B cell (primary cell): ENCODE results near the gene NUDT14. TPM values are rescaled to one million over a fixed set of nuclear protein-coding genes. Genes with fewer than 3 reads are reported as not detected.

Experiments
- ATAC-seq: fragments of 200-7000 bp; cut with Tn5 transposase; one replicate; pipeline ENCODE4 v1.10.0; 2021; ENCODE audit warnings: low read depth, mild to moderate bottlenecking, moderate number of reproducible peaks, moderate library complexity
- CTCF ChIA-PET: fragments of 350-600 bp; sonication (Branson Sonifier 250); formaldehyde crosslinking; loops from one replicate; lab custom pipeline; 2021; ENCODE audit warnings: antibody characterized with exemption, inconsistent platforms; lab: Charles Lee
- POLR2A ChIA-PET: fragments of 350-600 bp; sonication (Branson Sonifier 250); formaldehyde crosslinking; loops from one replicate; lab custom pipeline; 2021; ENCODE audit warnings: antibody characterized with exemption; lab: Charles Lee
- DNase-seq: peaks from one replicate; pipeline ENCODE4 v3.0.0; 2013
- H2AFZ ChIP-seq: 2 replicates; pipeline ENCODE4 v1.6.1; 2012; ENCODE audit warnings: mild to moderate bottlenecking, low read depth, low read length; ENCODE audit not compliant: insufficient read depth, poor library complexity, severe bottlenecking
- H3K27ac ChIP-seq, 2 donors: 1 replicate in 1 of 2; 2 replicates in 1 of 2; pipeline ENCODE4 v1.5.1; 2012 to 2013; ENCODE audit warnings: low read length in 2 of 2, mild to moderate bottlenecking in 2 of 2, moderate library complexity in 1 of 2
- H3K27me3 ChIP-seq, 4 experiments: fragments of 200-600 bp in 1 of 4; sonication (generic) in 1 of 4; replicated peaks in 1 of 4; 1 replicate in 2 of 4; 2 replicates in 2 of 4; pipeline versions ENCODE4 v1.6.1 to v1.7.0; 2013 to 2016; ENCODE audit warnings: low read length in 3 of 4, mild to moderate bottlenecking in 2 of 4, mixed read lengths in 1 of 4, moderate library complexity in 1 of 4; ENCODE audit not compliant: insufficient read depth in 4 of 4, control insufficient read depth in 3 of 4; ENCODE audit errors: control extremely low read depth in 1 of 4
- H3K36me3 ChIP-seq, 2 experiments: replicated peaks in 1 of 2; 1 replicate in 1 of 2; 2 replicates in 1 of 2; pipeline versions ENCODE4 v1.6.1 to v1.7.1; 2013; ENCODE audit warnings: low read length in 1 of 2; ENCODE audit not compliant: insufficient read depth in 2 of 2, control insufficient read depth in 1 of 2; ENCODE audit errors: control extremely low read depth in 1 of 2, extremely low read depth in 1 of 2
- H3K4me1 ChIP-seq, 2 donors: fragments of 200-600 bp in 1 of 2; sonication (generic) in 1 of 2; 1 replicate in 1 of 2; 2 replicates in 1 of 2; pipeline versions ENCODE4 v1.5.1 to v1.6.1; 2013 to 2017; ENCODE audit warnings: low read length in 2 of 2; ENCODE audit not compliant: control insufficient read depth in 2 of 2, insufficient read depth in 2 of 2
- H3K4me2 ChIP-seq: replicated peaks from 2 replicates; pipeline ENCODE3; 2012; ENCODE audit warnings: mild to moderate bottlenecking, low read depth, low read length; ENCODE audit not compliant: poor library complexity, severe bottlenecking
- H3K4me3 ChIP-seq, 5 experiments: fragments of 200-600 bp in 1 of 5; sonication (generic) in 1 of 5; 1 replicate in 3 of 5; 2 replicates in 2 of 5; pipeline versions ENCODE4 v1.5.1 to v1.7.0; 2011 to 2016; ENCODE audit warnings: low read length in 4 of 5, mild to moderate bottlenecking in 4 of 5, low read depth in 2 of 5, control low read depth in 1 of 5, moderate library complexity in 1 of 5; ENCODE audit not compliant: insufficient read depth in 1 of 5; ENCODE audit errors: control extremely low read depth in 1 of 5, extremely low read depth in 1 of 5
- H3K79me2 ChIP-seq: fragments of 200-600 bp; sonication (generic); one replicate; pipeline ENCODE4 v1.6.0; 2016; ENCODE audit warnings: low read length; ENCODE audit not compliant: control insufficient read depth, insufficient read depth
- H3K9ac ChIP-seq: fragments of 200-600 bp; sonication (generic); 2 replicates; pipeline ENCODE4 v1.6.1; 2017; ENCODE audit warnings: mild to moderate bottlenecking, low read length, moderate library complexity
- H3K9me3 ChIP-seq, 3 donors: one replicate each; pipeline versions ENCODE4 v1.6.1 to v1.7.1; 2013; ENCODE audit warnings: low read length in 2 of 3; ENCODE audit not compliant: control insufficient read depth in 2 of 3, insufficient read depth in 1 of 3; ENCODE audit errors: control extremely low read depth in 1 of 3
- H4K20me1 ChIP-seq: 2 replicates; pipeline ENCODE4 v1.6.0; 2012; ENCODE audit warnings: mild to moderate bottlenecking, low read length; ENCODE audit not compliant: insufficient read depth, control insufficient read depth, poor library complexity, severe bottlenecking
- H3K27ac Mint-ChIP-seq: one replicate; pipeline ENCODE4 v1.8.0; 2021; ENCODE audit warnings: mixed read lengths
- H3K27me3 Mint-ChIP-seq: one replicate; pipeline ENCODE4 v1.8.0; 2021; ENCODE audit warnings: mixed read lengths
- H3K4me1 Mint-ChIP-seq: one replicate; pipeline ENCODE4 v1.8.0; 2021; ENCODE audit warnings: mixed read lengths
- H3K4me3 Mint-ChIP-seq: one replicate; pipeline ENCODE4 v1.8.0; 2021; ENCODE audit warnings: mixed read lengths
- H3K9me3 Mint-ChIP-seq: one replicate; pipeline ENCODE4 v1.8.0; 2022; ENCODE audit warnings: mixed read lengths; ENCODE audit not compliant: insufficient read depth
- EZH2 ChIP-seq: IDR thresholded peaks from 2 replicates; pipeline ENCODE4 v1.6.1; 2012; ENCODE audit warnings: borderline replicate concordance, low read depth, mild to moderate bottlenecking, moderate library complexity, low read length; ENCODE audit not compliant: insufficient read depth, poor library complexity, severe bottlenecking
- WGBS: methylation state at CpG from one replicate; pipeline ENCODE4 v1.1.5; 2013; ENCODE audit warnings: missing lambda C conversion rate; ENCODE audit not compliant: insufficient coverage; 5-methylcytosine and 5-hydroxymethylcytosine counted together
- intact Hi-C: fragments of 100-400 bp; cut with micrococcal nuclease; formaldehyde crosslinking; loops from one replicate; pipeline ENCODE4 v1.10.0; 2022
- polyA plus RNA-seq: library from polyadenylated mRNA; depleted of rRNA; stranded (reverse); fragments of >200 nt; gene quantifications from 2 replicates; pipeline ENCODE4 v1.2.3, GENCODE V29; 2012
- total RNA-seq, 2 donors: library from RNA; stranded (reverse); fragments of 120-200 nt in 1 of 2; gene quantifications; 1 replicate in 1 of 2; 2 replicates in 1 of 2; pipeline versions ENCODE4 v1.2.3 to v1.2.4, GENCODE V29; 2013 to 2022
- TF ChIP-seq, protein P1 (sequence below): fragments of 200-600 bp; IDR thresholded peaks from one replicate; pipeline ENCODE4 v1.8.0; 2022; ENCODE audit warnings: antibody characterized with exemption, mild to moderate bottlenecking

Gene NUDT14
- total and polyA plus RNA-seq, 2 donors (not counting 1 experiment from before 2014, with no cell fraction given), result 17.4 to 31.6 TPM

DNA sequence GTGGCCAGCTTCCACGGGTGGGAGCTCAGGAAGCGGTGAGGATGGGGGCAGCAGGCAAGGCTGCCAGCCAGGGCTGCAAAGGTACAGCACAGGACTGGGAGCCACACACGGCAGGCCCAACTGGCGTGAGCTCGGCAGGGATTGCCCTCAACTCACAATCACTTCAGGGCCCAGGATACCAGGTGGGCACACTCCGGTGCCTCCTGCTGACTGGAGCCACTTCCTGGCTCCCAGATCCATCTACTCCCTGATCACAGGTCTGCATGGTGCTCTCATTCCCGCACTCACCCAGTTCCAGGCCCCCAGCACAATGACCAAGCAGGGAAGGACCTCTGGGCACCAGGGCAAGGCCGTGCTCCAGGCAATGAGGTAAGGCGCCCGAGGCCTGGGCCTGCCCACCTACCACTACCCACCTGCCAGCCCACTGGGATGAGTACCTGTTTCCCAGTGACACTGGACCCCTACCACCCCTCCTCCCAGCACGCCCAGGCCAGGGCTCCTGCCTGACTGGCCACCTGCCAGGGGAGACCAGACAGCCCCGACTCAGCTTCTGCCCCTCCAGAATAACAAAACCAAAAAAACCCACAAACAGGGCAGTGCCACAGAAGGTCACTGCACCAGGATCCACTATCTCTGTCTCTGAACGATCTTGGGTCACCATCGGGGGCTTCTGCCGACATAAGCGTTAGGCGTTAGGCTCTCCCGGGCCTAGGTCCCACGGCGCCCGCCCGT, 14.4 kb downstream of the NUDT14 start:
- H3K4me3 ChIP-seq, result no peak overlapping the region
- intact Hi-C loops, result no loop called here
- H3K4me1 ChIP-seq, result peaks cover 15 to 23% of the 10 kb centered on the region in 2 donors
- H3K27me3 ChIP-seq, result peaks cover 0 to 47% (median 20%) of the 10 kb centered on the region in 4 experiments
- no peaks in the 10 kb centered on the region for H3K36me3 ChIP-seq
- no peak for DNase-seq
- no peak overlapping the region for H3K9ac ChIP-seq
- H2AFZ ChIP-seq, result no peak overlapping the region
- ATAC-seq, result no peak
- Mint-ChIP-seq H3K9me3 (no peaks in the 10 kb centered on the region), H3K4me3 (peak overlapping the region; percentile 70), H3K4me1 (peaks cover 24% of the 10 kb centered on the region), H3K27ac (peak overlapping the region; percentile 15), H3K27me3 (peaks cover 17% of the 10 kb centered on the region)
- ChIA-PET CTCF (no interaction called here), POLR2A (no interaction called here)
- H3K27ac ChIP-seq, result no peak overlapping the region
- H3K9me3 ChIP-seq, result no peaks in the 10 kb centered on the region
- WGBS, result 69% methylated on average over 22 of the region's 22 CpGs
- H4K20me1 ChIP-seq, result no peaks in the 10 kb centered on the region
- H3K4me2 ChIP-seq, result peak overlapping the region; percentile 89
- no peaks in the 10 kb centered on the region for H3K79me2 ChIP-seq
- TF ChIP-seq EZH2, result no peak

DNA sequence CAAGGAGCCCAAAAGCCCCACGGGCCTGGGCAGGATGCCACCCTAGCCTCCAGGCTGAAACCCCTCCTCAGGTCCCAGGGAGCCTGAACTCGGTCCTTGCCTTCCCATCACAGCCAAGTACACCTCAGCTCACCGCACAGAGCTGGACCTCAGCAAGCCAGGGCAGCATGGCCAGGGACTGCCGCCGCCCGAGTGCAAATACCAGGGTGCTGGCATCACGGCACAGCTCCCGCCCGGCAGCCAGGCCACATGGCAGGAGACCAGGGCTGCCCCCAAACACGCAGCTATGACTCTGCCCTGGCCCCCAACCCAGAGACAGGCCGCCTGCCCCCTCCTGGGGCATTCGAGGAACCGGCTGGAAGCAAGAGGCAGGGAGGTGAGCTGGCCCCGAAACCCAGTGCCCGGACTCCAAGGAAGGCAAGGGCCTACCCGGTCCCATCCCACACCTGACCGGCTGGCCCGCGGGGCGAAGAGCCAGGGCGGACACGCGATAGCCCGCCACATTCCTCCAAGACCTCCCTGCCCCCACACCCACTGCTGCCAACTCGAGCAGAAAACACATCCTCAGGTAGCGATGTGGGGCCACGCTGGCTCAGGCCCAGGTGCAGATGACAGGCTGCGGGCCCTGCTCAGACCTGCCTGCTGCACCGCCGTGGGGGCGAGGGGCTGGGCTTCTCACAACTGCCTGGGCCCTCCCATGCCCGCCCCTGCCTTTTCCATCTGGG, 15.2 kb downstream of the NUDT14 start:
- Histone ChIP-seq H3K27me3 (peaks cover 0 to 41% (median 16%) of the 10 kb centered on the region in 4 experiments), H3K4me2 (no peak overlapping the region), H3K9ac (no peak overlapping the region), H4K20me1 (no peaks in the 10 kb centered on the region), H3K4me3 (no peak overlapping the region), H3K9me3 (no peaks in the 10 kb centered on the region), H2AFZ (no peak overlapping the region), H3K79me2 (no peaks in the 10 kb centered on the region), H3K36me3 (no peaks in the 10 kb centered on the region), H3K27ac (no peak overlapping the region), H3K4me1 (peaks cover 15 to 19% of the 10 kb centered on the region in 2 donors)
- DNase-seq, result no peak
- Mint-ChIP-seq H3K9me3 (no peaks in the 10 kb centered on the region), H3K27ac (no peak overlapping the region), H3K27me3 (peaks cover 17% of the 10 kb centered on the region), H3K4me3 (peak overlapping the region; percentile 70), H3K4me1 (peaks cover 24% of the 10 kb centered on the region)
- no peak for ATAC-seq
- POLR2A ChIA-PET, result no interaction called here
- WGBS, result 94% methylated on average over 31 of the region's 32 CpGs
- intact Hi-C loops, result no loop called here
- CTCF ChIA-PET, result interaction anchor here (1.4 kb wide), 1 partner anchor 76 kb away, joined by 5 read pairs; no protein-coding TSS in a partner anchor
- TF ChIP-seq, protein P1, sequence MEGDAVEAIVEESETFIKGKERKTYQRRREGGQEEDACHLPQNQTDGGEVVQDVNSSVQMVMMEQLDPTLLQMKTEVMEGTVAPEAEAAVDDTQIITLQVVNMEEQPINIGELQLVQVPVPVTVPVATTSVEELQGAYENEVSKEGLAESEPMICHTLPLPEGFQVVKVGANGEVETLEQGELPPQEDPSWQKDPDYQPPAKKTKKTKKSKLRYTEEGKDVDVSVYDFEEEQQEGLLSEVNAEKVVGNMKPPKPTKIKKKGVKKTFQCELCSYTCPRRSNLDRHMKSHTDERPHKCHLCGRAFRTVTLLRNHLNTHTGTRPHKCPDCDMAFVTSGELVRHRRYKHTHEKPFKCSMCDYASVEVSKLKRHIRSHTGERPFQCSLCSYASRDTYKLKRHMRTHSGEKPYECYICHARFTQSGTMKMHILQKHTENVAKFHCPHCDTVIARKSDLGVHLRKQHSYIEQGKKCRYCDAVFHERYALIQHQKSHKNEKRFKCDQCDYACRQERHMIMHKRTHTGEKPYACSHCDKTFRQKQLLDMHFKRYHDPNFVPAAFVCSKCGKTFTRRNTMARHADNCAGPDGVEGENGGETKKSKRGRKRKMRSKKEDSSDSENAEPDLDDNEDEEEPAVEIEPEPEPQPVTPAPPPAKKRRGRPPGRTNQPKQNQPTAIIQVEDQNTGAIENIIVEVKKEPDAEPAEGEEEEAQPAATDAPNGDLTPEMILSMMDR, result no peak
- no peak for TF ChIP-seq EZH2
